Esophagus squamous epithelium (tissue), 5 donors: Measurements from ENCODE around the gene RNASE13. TPM values are rescaled to one million over a fixed set of nuclear protein-coding genes. Genes with fewer than 3 reads are reported as not detected.

Experiments
- DNase-seq: peaks from one replicate; lab custom pipeline; 2025; lab: John Stamatoyannopoulos, UW
- H3K27ac ChIP-seq, 4 donors: fragments of 200-600 bp; sonication (generic); one replicate each; pipeline ENCODE4 v1.5.1; 2016 to 2019; ENCODE audit warnings: mild to moderate bottlenecking in 1 of 4
- H3K27me3 ChIP-seq, 4 donors: fragments of 200-600 bp; sonication (generic); 1 replicate in 3 of 4; 2 replicates in 1 of 4; pipeline versions ENCODE4 v1.5.1 to v1.6.0; 2017 to 2021; ENCODE audit warnings: antibody characterized with exemption in 1 of 4
- H3K36me3 ChIP-seq, 3 donors: fragments of 200-600 bp; sonication (generic); one replicate each; pipeline ENCODE4 v1.5.1; 2016 to 2019
- H3K4me1 ChIP-seq, 3 donors: fragments of 200-600 bp; sonication (generic); one replicate each; pipeline ENCODE4 v1.5.1; 2017 to 2019
- H3K4me3 ChIP-seq, 4 donors: fragments of 200-600 bp; sonication (generic); 1 replicate in 3 of 4; 2 replicates in 1 of 4; pipeline ENCODE4 v1.5.1; 2016 to 2019; ENCODE audit warnings: mild to moderate bottlenecking in 2 of 4, moderate library complexity in 1 of 4
- H3K9me3 ChIP-seq, 3 donors: fragments of 200-600 bp; sonication (generic); one replicate each; pipeline ENCODE4 v1.5.1; 2016 to 2019
- POLR2A ChIP-seq, 4 donors: fragments of 450-650 bp; IDR thresholded peaks; one replicate each; pipeline ENCODE4 v1.6.1; 2017; ENCODE audit warnings: antibody characterized with exemption in 4 of 4, mild to moderate bottlenecking in 4 of 4, moderate library complexity in 3 of 4
- WGBS, 2 donors: methylation state at CpG; one replicate each; pipeline ENCODE4 v1.1.5; 2018; 5-methylcytosine and 5-hydroxymethylcytosine counted together
- intact Hi-C: fragments of 100-400 bp; cut with DNase I; formaldehyde crosslinking; loops from one replicate; pipeline ENCODE4 v1.15.0; 2022
- total RNA-seq, 4 donors: library from RNA; depleted of rRNA; stranded (reverse); fragments of >200 nt; gene quantifications; one replicate each; pipeline ENCODE4 v1.1.0, GENCODE V29; 2016
- TF ChIP-seq, protein P1 (sequence below), 6 experiments: fragments of 450-650 bp in 4 of 6; fragments of 200-600 bp in 2 of 6; sonication (generic) in 2 of 6; IDR thresholded peaks; one replicate each; pipeline ENCODE4 v1.5.1; 2016 to 2019; ENCODE audit warnings: antibody characterized with exemption in 6 of 6, mild to moderate bottlenecking in 4 of 6, moderate library complexity in 4 of 6
- donor health status: DM: yes; HTN: yes; CAD: no.

The RNASE13 gene
- total RNA-seq, 4 donors from 2014 or later: not detected

DNA sequence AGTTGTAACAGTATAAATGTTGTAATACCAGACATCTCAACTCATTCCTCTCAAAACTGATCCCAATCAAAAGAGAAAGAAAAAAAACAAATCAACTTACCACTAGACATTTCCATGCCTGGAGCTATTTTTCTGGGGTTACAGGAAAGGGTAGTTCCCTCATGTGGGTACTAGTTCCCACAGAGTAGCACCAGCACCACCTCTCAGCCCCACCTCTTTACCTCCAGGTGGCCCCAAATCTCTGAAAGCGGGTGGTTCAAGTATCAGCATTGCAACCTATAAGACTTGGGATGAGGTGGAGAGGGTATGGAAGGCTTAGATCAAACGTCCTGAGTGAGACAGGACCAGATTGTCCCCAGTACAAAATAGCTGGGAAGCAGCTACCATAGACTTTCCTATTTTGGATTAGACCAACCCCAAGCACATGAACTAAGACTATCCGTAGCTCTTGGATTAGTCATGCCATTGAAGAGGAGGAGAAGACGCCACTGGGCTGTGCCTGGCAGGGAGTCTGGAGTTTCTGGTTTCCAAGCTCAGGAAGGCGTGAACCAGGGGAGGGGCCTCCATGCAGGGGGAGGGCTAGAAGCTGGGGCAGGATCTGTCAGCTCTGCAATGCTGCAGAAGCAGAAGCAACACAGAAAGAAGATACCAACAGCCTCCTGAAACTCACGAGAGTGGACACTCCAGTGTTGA, 35.8 kb downstream of the RNASE13 start, which contains the start of gene SLC39A2:
SLC39A2 (plus strand) TSS at position 620 of the 693 bp plus-strand sequence. CDS start 154 bp downstream, outside the sequence.
- Histone ChIP-seq H3K4me1 (peaks cover 9 to 62% (median 14%) of the 10 kb centered on the region in 3 donors), H3K9me3 (no peaks in the 10 kb centered on the region), H3K36me3 (peaks cover 8 to 37% (median 32%) of the 10 kb centered on the region in 3 donors), H3K4me3 (peak within 1 kb of the TSS in 3 of 4 donors; percentile 4 to 33 (median 32)), H3K27ac (peak within 1 kb of the TSS; percentile 71 to 89 (median 82)), H3K27me3 (no peaks in the 10 kb centered on the region)
- no peak for DNase-seq
- 40 to 49% methylated on average over 5 to 6 of the region's 6 CpGs for WGBS, 2 donors
- no peak for TF ChIP-seq POLR2A (IDR thresholded peaks at IDR 0.05)
- TF ChIP-seq, protein P1, sequence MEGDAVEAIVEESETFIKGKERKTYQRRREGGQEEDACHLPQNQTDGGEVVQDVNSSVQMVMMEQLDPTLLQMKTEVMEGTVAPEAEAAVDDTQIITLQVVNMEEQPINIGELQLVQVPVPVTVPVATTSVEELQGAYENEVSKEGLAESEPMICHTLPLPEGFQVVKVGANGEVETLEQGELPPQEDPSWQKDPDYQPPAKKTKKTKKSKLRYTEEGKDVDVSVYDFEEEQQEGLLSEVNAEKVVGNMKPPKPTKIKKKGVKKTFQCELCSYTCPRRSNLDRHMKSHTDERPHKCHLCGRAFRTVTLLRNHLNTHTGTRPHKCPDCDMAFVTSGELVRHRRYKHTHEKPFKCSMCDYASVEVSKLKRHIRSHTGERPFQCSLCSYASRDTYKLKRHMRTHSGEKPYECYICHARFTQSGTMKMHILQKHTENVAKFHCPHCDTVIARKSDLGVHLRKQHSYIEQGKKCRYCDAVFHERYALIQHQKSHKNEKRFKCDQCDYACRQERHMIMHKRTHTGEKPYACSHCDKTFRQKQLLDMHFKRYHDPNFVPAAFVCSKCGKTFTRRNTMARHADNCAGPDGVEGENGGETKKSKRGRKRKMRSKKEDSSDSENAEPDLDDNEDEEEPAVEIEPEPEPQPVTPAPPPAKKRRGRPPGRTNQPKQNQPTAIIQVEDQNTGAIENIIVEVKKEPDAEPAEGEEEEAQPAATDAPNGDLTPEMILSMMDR (IDR thresholded peaks at IDR 0.05): no peak
- intact Hi-C loops: no loop called here

DNA sequence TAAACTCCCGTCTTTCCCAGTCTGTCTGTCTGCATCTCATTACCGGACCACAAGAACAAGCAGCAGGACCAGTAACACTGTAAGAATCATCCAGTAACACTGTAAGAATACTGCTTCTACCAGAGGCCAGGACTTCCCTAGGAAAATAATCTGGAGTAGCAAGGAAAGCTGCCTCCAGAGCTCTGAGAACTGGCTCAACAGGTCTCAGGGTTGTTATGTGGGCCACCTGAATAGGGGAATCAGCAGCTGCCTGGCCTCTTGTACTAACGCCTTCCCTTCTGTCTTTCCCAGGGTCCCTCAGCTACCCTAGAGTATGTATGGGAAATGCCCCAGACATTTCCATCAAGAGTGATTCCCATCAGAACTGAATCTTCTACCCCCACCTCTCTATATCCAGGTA, 36.5 kb downstream of the RNASE13 start:
- intact Hi-C loops: no loop called here
- 38 to 67% methylated on average over 3 of the region's 3 CpGs for WGBS, 2 donors
- DNase-seq: no peak
- TF ChIP-seq POLR2A (IDR thresholded peaks at IDR 0.05): no peak
- TF ChIP-seq, protein P1 (IDR thresholded peaks at IDR 0.05): no peak
- H3K4me3 ChIP-seq: peak overlapping the region in 3 of 4 donors; percentile 4 to 32 (median 24)
- H3K4me1 ChIP-seq: peaks cover 9 to 62% (median 14%) of the 10 kb centered on the region in 3 donors
- H3K9me3 ChIP-seq: no peaks in the 10 kb centered on the region
- peak overlapping the region; percentile 71 to 89 (median 82) for H3K27ac ChIP-seq
- H3K36me3 ChIP-seq: peaks cover 8 to 44% (median 36%) of the 10 kb centered on the region in 3 donors
- no peaks in the 10 kb centered on the region for H3K27me3 ChIP-seq

DNA sequence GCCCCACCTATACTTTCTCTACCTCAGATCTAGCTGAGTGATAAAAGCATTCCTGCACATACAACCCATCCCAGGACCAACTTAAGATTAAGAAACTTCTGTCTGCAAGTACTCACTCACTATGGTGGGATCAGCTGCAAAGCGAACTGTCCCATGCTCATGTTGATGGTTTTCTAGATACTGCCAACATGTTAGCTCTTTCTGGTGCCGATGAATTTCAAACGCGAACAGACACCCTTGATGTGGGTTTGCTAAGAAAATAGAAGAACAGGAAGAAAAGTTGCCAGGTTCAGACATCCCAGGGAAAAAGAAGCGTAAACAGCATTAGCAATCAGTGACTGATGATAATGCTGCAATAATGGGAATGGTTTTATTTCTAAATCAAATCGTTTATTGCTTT, 37.0 kb downstream of the RNASE13 start:
- 57 to 61% methylated on average over 6 of the region's 6 CpGs for WGBS, 2 donors
- DNase-seq: no peak
- peaks cover 8 to 50% (median 42%) of the 10 kb centered on the region in 3 donors for H3K36me3 ChIP-seq
- H3K27me3 ChIP-seq: no peaks in the 10 kb centered on the region
- H3K9me3 ChIP-seq: no peaks in the 10 kb centered on the region
- H3K4me3 ChIP-seq: peak overlapping the region in 1 of 4 donors; percentile 32
- peak overlapping the region in 3 of 4 donors; percentile 71 to 89 (median 83) for H3K27ac ChIP-seq
- TF ChIP-seq, protein P1 (IDR thresholded peaks at IDR 0.05): no peak
- no peak for TF ChIP-seq POLR2A (IDR thresholded peaks at IDR 0.05)
- intact Hi-C loops: no loop called here
- peaks cover 9 to 62% (median 14%) of the 10 kb centered on the region in 3 donors for H3K4me1 ChIP-seq

DNA sequence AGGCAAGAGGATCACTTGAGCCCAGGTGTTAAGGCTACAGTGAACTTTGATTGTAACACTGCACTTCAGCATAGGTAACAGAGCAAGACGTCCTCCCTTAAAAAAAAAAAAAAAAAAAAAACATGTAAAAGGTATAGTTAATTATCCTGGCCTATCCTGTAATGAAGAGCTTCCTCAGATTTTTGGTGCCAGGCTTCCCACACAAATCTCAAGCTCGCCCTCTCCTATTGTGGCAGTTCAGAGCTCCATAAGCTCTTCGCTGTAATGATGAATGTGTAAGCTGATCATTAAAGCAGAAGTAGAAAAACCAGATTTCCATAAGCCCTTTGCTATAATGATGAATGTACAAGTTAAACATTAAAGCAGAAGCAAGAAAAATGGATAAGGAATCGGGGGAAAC, 37.5 kb downstream of the RNASE13 start:
- Histone ChIP-seq H3K4me3 (peak overlapping the region in 1 of 4 donors; percentile 32), H3K36me3 (peaks cover 8 to 54% (median 47%) of the 10 kb centered on the region in 3 donors), H3K27ac (peak overlapping the region in 3 of 4 donors; percentile 71 to 89 (median 83)), H3K27me3 (no peaks in the 10 kb centered on the region), H3K4me1 (peaks cover 9 to 64% (median 14%) of the 10 kb centered on the region in 3 donors), H3K9me3 (no peaks in the 10 kb centered on the region)
- 37 to 47% methylated on average over 4 of the region's 4 CpGs for WGBS, 2 donors
- no peak for TF ChIP-seq POLR2A (IDR thresholded peaks at IDR 0.05)
- TF ChIP-seq, protein P1 (IDR thresholded peaks at IDR 0.05): no peak
- no peak for DNase-seq
- intact Hi-C loops: no loop called here

DNA sequence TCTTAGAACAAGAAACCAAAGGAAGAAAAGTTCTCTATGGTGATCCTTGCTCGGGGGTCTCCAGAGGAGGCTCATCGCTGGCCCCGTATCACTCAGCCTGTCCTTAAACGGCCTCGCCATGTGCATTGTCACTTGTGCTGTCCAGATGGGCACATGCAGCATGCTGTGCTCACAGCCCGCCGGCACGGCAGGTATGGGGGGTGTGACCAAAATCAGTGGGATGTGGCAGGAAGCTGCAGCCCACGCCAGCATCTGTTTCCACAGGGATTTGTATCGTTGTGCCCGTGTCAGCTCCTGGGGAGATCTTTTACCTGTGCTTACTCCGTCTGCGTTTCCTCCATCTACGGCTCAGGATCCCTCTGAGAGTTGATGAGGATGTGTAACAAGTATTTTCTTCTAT, 38.1 kb downstream of the RNASE13 start:
- 79% methylated on average over 9 of the region's 14 CpGs; no CpG with 5 or more reads in 1 of the 2 donors for WGBS, 2 donors
- TF ChIP-seq, protein P1 (IDR thresholded peaks at IDR 0.05): no peak
- no peak for TF ChIP-seq POLR2A (IDR thresholded peaks at IDR 0.05)
- intact Hi-C loops: no loop called here
- no peak for DNase-seq
- Histone ChIP-seq H3K27ac (peak overlapping the region in 3 of 4 donors; percentile 22 to 89 (median 83)), H3K27me3 (no peaks in the 10 kb centered on the region), H3K4me1 (peaks cover 9 to 69% (median 18%) of the 10 kb centered on the region in 3 donors), H3K4me3 (no peak overlapping the region), H3K36me3 (peaks cover 8 to 60% (median 50%) of the 10 kb centered on the region in 3 donors), H3K9me3 (no peaks in the 10 kb centered on the region)
